CD4-positive, alpha-beta T cell (primary cell): ENCODE results near the gene CERS6. TPM values are rescaled to one million over a fixed set of nuclear protein-coding genes. Genes with fewer than 3 reads are reported as not detected.
A peak's percentile ranks its signal among the peaks of the same experiment; 100 is the strongest.

Experiments
- ATAC-seq: fragments of 200-7000 bp; cut with Tn5 transposase; one replicate; pipeline ENCODE4 v1.10.0; 2022; ENCODE audit warnings: mild to moderate bottlenecking; ENCODE audit not compliant: poor library complexity
- CTCF ChIA-PET: fragments of 350-600 bp; sonication (Branson Sonifier 250); formaldehyde crosslinking; loops from one replicate; lab custom pipeline; 2021; ENCODE audit warnings: antibody characterized with exemption, inconsistent platforms; lab: Charles Lee
- POLR2A ChIA-PET: fragments of 350-600 bp; sonication (Branson Sonifier 250); formaldehyde crosslinking; loops from one replicate; lab custom pipeline; 2021; ENCODE audit warnings: antibody characterized with exemption, inconsistent platforms; lab: Charles Lee
- DNase-seq, 14 experiments: peaks; one replicate each; pipeline ENCODE4 v3.0.0-alpha.2; 2013 to 2020; ENCODE audit warnings: mixed read lengths in 2 of 14
- H3K27ac ChIP-seq, 2 donors: one replicate each; pipeline versions ENCODE4 v1.5.1 to v1.7.0; 2013; ENCODE audit warnings: low read length in 2 of 2, low read depth in 1 of 2, mild to moderate bottlenecking in 1 of 2
- H3K27me3 ChIP-seq, 2 experiments: 1 replicate in 1 of 2; 2 replicates in 1 of 2; pipeline versions ENCODE4 v1.6.1 to v1.7.0; 2013; ENCODE audit warnings: low read length in 2 of 2, control low read depth in 1 of 2, mild to moderate bottlenecking in 1 of 2, moderate library complexity in 1 of 2; ENCODE audit not compliant: insufficient read depth in 2 of 2, control insufficient read depth in 1 of 2
- H3K36me3 ChIP-seq: one replicate; pipeline ENCODE4 v1.6.1; 2013; ENCODE audit warnings: low read length, control low read depth; ENCODE audit not compliant: insufficient read depth
- H3K4me1 ChIP-seq: one replicate; pipeline ENCODE4 v1.6.1; 2013; ENCODE audit warnings: low read length, control low read depth; ENCODE audit not compliant: insufficient read depth
- H3K4me3 ChIP-seq: one replicate; pipeline ENCODE4 v1.5.1; 2013; ENCODE audit warnings: mild to moderate bottlenecking, low read length, moderate library complexity
- H3K9me3 ChIP-seq, 2 experiments: 1 replicate in 1 of 2; 2 replicates in 1 of 2; pipeline versions ENCODE4 v1.6.1 to v1.7.0; 2013; ENCODE audit warnings: low read length in 2 of 2, mild to moderate bottlenecking in 2 of 2, control low read depth in 1 of 2, moderate library complexity in 1 of 2; ENCODE audit not compliant: control insufficient read depth in 1 of 2, insufficient read depth in 1 of 2
- H3K27ac Mint-ChIP-seq: one replicate; pipeline ENCODE4 v1.8.0; 2020; ENCODE audit warnings: mixed read lengths
- H3K27me3 Mint-ChIP-seq: one replicate; pipeline ENCODE4 v1.8.0; 2021; ENCODE audit warnings: mixed read lengths
- H3K36me3 Mint-ChIP-seq: one replicate; pipeline ENCODE4 v1.8.0; 2021; ENCODE audit warnings: low read depth, mixed read lengths
- H3K4me1 Mint-ChIP-seq: one replicate; pipeline ENCODE4 v1.8.0; 2021; ENCODE audit warnings: low read depth, mixed read lengths
- H3K4me3 Mint-ChIP-seq: one replicate; pipeline ENCODE4 v1.8.0; 2020; ENCODE audit warnings: mild to moderate bottlenecking, mixed read lengths
- H3K9me3 Mint-ChIP-seq: one replicate; pipeline ENCODE4 v1.8.0; 2020; ENCODE audit warnings: mixed read lengths
- CTCF ChIP-seq: fragments of 200-600 bp; IDR thresholded peaks from one replicate; pipeline ENCODE4 v1.8.0; 2022; ENCODE audit warnings: antibody characterized with exemption, mild to moderate bottlenecking
- intact Hi-C, 2 experiments: fragments of 100-400 bp; cut with DNase I in 1 of 2; cut with micrococcal nuclease in 1 of 2; formaldehyde crosslinking; loops; one replicate each; pipeline versions ENCODE4 v1.15.1 to v1.9.0; 2023 to 2025; cut with DNase I, micrococcal nuclease
- total RNA-seq, 174 experiments: library from RNA in 2 of 174; stranded (reverse) in 2 of 174; gene quantifications; one replicate each; pipeline ENCODE4 v1.2.3 and lab custom pipeline; 2021 to 2026

CERS6 gene
- total RNA-seq, 2 experiments from 2014 or later: 16.9 to 17.9 TPM

GRCh38 chr2:168449419-168449818, 6.7 kb upstream of the CERS6 start:
- intact Hi-C loops: no loop called here

GRCh38 chr2:168450171-168450570, 5.9 kb upstream of the CERS6 start:
- peaks cover 6% of the 10 kb centered on the region for H3K9me3 Mint-ChIP-seq
- intact Hi-C loops: loop anchor here (2.0 to 10.0 kb wide), 2 partner anchors 15 to 305 kb away; no protein-coding TSS in a partner anchor
- peak overlapping the region; percentile 30 for H3K4me3 Mint-ChIP-seq
- DNase-seq (peak in 5 of 14 experiments; percentile 13 to 51 (median 47)), ATAC-seq (peak; percentile 80)
- H3K4me3 ChIP-seq: no peak overlapping the region
- H3K36me3 ChIP-seq: no peaks in the 10 kb centered on the region
- H3K4me1 Mint-ChIP-seq: peaks cover 47% of the 10 kb centered on the region
- CTCF ChIA-PET: no interaction called here
- H3K4me1 ChIP-seq: peaks cover 20% of the 10 kb centered on the region
- H3K27me3 Mint-ChIP-seq: no peaks in the 10 kb centered on the region
- no peak for TF ChIP-seq CTCF
- peak overlapping the region; percentile 79 for H3K27ac Mint-ChIP-seq
- H3K27ac ChIP-seq: no peak overlapping the region
- POLR2A ChIA-PET: interaction anchor here (0.9 to 1.2 kb wide), 5 partner anchors 18 to 139 kb away, joined by 3 to 4 read pairs (median 3); no protein-coding TSS in a partner anchor
- H3K27me3 ChIP-seq: no peaks in the 10 kb centered on the region
- H3K36me3 Mint-ChIP-seq: no peaks in the 10 kb centered on the region
- H3K9me3 ChIP-seq: no peaks in the 10 kb centered on the region

More at GRCh38 chr2:168449419-168449818, 6.7 kb upstream of the CERS6 start:
- Mint-ChIP-seq H3K36me3 (no peaks in the 10 kb centered on the region), H3K4me3 (no peak overlapping the region), H3K4me1 (peaks cover 48% of the 10 kb centered on the region), H3K9me3 (peaks cover 6% of the 10 kb centered on the region), H3K27ac (peak overlapping the region; percentile 79), H3K27me3 (no peaks in the 10 kb centered on the region)
- no peaks in the 10 kb centered on the region for H3K36me3 ChIP-seq
- no peak for TF ChIP-seq CTCF
- no peaks in the 10 kb centered on the region for H3K9me3 ChIP-seq
- no peak overlapping the region for H3K27ac ChIP-seq
- ChIA-PET CTCF (no interaction called here), POLR2A (no interaction called here)
- ATAC-seq: no peak
- no peak overlapping the region for H3K4me3 ChIP-seq
- DNase-seq: no peak
- H3K27me3 ChIP-seq: no peaks in the 10 kb centered on the region
- H3K4me1 ChIP-seq: peaks cover 15% of the 10 kb centered on the region

GRCh38 chr2:168450732-168451131, 5.3 kb upstream of the CERS6 start:
- Mint-ChIP-seq H3K27ac (peak overlapping the region; percentile 79), H3K4me3 (no peak overlapping the region)
- CTCF ChIA-PET: no interaction called here

More at GRCh38 chr2:168450732-168451131, 5.3 kb upstream of the CERS6 start:
- intact Hi-C loops: loop anchor here (2.0 to 10.0 kb wide), 2 partner anchors 16 to 304 kb away; no protein-coding TSS in a partner anchor
- Mint-ChIP-seq H3K9me3 (peaks cover 6% of the 10 kb centered on the region), H3K4me1 (peaks cover 47% of the 10 kb centered on the region), H3K27me3 (no peaks in the 10 kb centered on the region), H3K36me3 (no peaks in the 10 kb centered on the region)
- Histone ChIP-seq H3K4me1 (peaks cover 26% of the 10 kb centered on the region), H3K36me3 (no peaks in the 10 kb centered on the region), H3K27ac (no peak overlapping the region), H3K27me3 (no peaks in the 10 kb centered on the region), H3K4me3 (no peak overlapping the region), H3K9me3 (no peaks in the 10 kb centered on the region)
- no peak for DNase-seq
- no peak for ATAC-seq
- no peak for TF ChIP-seq CTCF
- POLR2A ChIA-PET: interaction anchor here (0.9 to 1.2 kb wide), 7 partner anchors 16 to 139 kb away, joined by 3 to 4 read pairs (median 3); no protein-coding TSS in a partner anchor
